ENCODE data around the gene ZCCHC14. TPM values are rescaled to one million over a fixed set of nuclear protein-coding genes. Genes with fewer than 3 reads are reported as not detected.
A peak's percentile ranks its signal among the peaks of the same experiment; 100 is the strongest.

Gene ZCCHC14
- total and polyA plus RNA-seq, 5 experiments from 2014 or later: 0.37 to 33.8 (median 0.85) TPM

GRCh38 chr16:87466975-87467501 lies 25.8 kb downstream of the ZCCHC14 start:
- no peaks in the 10 kb centered on the region for H3K27me3 Mint-ChIP-seq
- no peaks in the 10 kb centered on the region for H3K9me3 Mint-ChIP-seq
- peaks cover 0 to 6% (median 0%) of the 10 kb centered on the region in 3 donors for H3K36me3 Mint-ChIP-seq
- no peak overlapping the region for H3K4me3 Mint-ChIP-seq
- H3K4me1 Mint-ChIP-seq: peaks cover 16 to 58% (median 37%) of the 10 kb centered on the region in 4 donors
- no peak for ATAC-seq
- H3K27ac Mint-ChIP-seq: peak overlapping the region in 2 of 10 donors; percentile 8 to 44
- no peak for DNase-seq
- POLR2A ChIA-PET: no interaction called here

- peak overlapping the region in 2 of 10 donors; percentile 45 to 74 for H3K4me3 Mint-ChIP-seq
- H3K27ac Mint-ChIP-seq: peak overlapping the region in 5 of 10 donors; percentile 27 to 83 (median 43)
- no peaks in the 10 kb centered on the region for H3K27me3 Mint-ChIP-seq
- ATAC-seq (no peak), DNase-seq (no peak)
- peaks cover 0 to 4% (median 0%) of the 10 kb centered on the region in 3 donors for H3K36me3 Mint-ChIP-seq
- H3K9me3 Mint-ChIP-seq: no peaks in the 10 kb centered on the region
- POLR2A ChIA-PET: interaction anchor here (0.6 to 1.1 kb wide), 2 partner anchors 24 to 27 kb away, joined by 3 to 4 read pairs; partner anchors contain the start of gene ZCCHC14
- peaks cover 16 to 56% (median 36%) of the 10 kb centered on the region in 4 donors for H3K4me1 Mint-ChIP-seq
Observed at GRCh38 chr16:87465879-87466278, 26.9 kb downstream of the ZCCHC14 start.

DNA sequence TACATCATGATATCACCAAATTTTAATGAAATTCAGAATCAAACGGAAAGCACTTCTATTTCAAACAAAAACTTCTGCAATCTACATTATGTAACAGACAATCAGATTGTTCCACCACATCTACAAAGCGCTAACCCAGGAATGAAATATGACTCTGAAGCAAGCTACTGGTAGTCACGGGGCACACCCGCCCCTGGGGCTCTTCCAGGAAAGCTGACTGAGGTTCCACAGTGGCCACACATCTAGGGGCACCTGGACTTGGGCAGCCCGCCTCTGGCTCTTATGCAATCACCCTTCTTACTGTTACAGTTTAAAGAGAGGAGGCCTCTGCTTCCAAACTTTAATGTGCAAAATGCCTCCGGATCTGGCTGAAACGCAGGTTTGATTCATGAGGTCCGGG lies 27.5 kb downstream of the ZCCHC14 start:
- peaks cover 16 to 53% (median 35%) of the 10 kb centered on the region in 4 donors for H3K4me1 Mint-ChIP-seq

DNA sequence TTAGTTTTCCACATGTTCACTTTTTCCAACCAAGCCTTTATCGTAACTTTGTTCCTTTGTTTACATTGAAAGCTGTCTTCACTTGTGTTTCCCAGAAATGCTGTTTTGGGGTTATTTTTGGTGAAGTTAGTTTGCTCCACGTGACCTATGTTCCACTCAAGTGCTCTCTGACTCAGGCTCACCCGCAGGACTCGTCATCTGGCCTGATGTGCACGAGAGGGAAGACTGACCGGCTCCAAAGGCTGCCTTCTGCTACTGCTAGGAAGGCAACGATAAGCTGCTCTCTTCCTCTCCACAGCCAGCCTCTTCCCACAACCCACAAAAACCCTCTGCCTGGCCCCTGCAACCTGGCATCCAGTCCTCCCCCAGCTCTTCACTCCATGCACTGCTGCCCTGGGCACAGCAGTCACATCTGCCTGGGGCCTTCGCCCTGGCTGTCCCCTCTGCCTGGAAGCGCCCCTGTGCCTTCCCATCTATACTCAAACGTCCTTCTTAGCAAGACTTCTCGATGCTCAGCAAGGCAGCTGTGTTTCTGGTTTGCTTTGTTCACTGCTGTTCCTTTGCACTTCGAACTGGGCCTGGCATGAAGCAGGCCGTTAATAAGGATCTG lies 28.0 kb downstream of the ZCCHC14 start:
- POLR2A ChIA-PET: interaction anchor here (0.7 to 1.6 kb wide), 4 partner anchors 16 to 81 kb away, joined by 3 to 10 read pairs (median 4); partner anchors contain the start of gene FBXO31
- Mint-ChIP-seq H3K4me3 (peak overlapping the region; percentile 52 to 89 (median 76)), H3K9me3 (no peaks in the 10 kb centered on the region), H3K36me3 (peaks cover 0 to 10% (median 2%) of the 10 kb centered on the region in 3 donors), H3K4me1 (peaks cover 16 to 53% (median 35%) of the 10 kb centered on the region in 4 donors), H3K27ac (peak overlapping the region; percentile 38 to 94 (median 88)), H3K27me3 (no peaks in the 10 kb centered on the region)
- no peak for DNase-seq
- peak; percentile 49 to 63 for ATAC-seq

More for the DNA sequence above, 27.5 kb downstream of the ZCCHC14 start:
- DNase-seq (peak in 1 of 10 donors; percentile 13), ATAC-seq (peak in 1 of 2 donors; percentile 39)
- Mint-ChIP-seq H3K27me3 (no peaks in the 10 kb centered on the region), H3K4me3 (peak overlapping the region in 9 of 10 donors; percentile 72 to 89 (median 77)), H3K9me3 (no peaks in the 10 kb centered on the region), H3K36me3 (peaks cover 0 to 6% (median 0%) of the 10 kb centered on the region in 3 donors), H3K27ac (peak overlapping the region; percentile 38 to 94 (median 88))
- POLR2A ChIA-PET: interaction anchor here (0.9 to 1.1 kb wide), 2 partner anchors 16 to 28 kb away, joined by 3 to 4 read pairs; partner anchors contain the start of gene ZCCHC14

- Mint-ChIP-seq H3K4me3 (peak overlapping the region; percentile 52 to 89 (median 76)), H3K9me3 (no peaks in the 10 kb centered on the region), H3K27me3 (no peaks in the 10 kb centered on the region), H3K4me1 (peaks cover 16 to 50% (median 35%) of the 10 kb centered on the region in 4 donors), H3K36me3 (peaks cover 0 to 17% (median 5%) of the 10 kb centered on the region in 3 donors), H3K27ac (peak overlapping the region; percentile 38 to 94 (median 88))
- DNase-seq (peak in 8 of 10 donors; percentile 9 to 25 (median 19)), ATAC-seq (peak; percentile 76 to 77)
- POLR2A ChIA-PET: interaction anchor here (0.7 to 1.6 kb wide), 3 partner anchors 22 to 80 kb away, joined by 3 to 10 read pairs (median 4); partner anchors contain the start of gene FBXO31
Observed at GRCh38 chr16:87463722-87464690, 28.8 kb downstream of the ZCCHC14 start.

DNA sequence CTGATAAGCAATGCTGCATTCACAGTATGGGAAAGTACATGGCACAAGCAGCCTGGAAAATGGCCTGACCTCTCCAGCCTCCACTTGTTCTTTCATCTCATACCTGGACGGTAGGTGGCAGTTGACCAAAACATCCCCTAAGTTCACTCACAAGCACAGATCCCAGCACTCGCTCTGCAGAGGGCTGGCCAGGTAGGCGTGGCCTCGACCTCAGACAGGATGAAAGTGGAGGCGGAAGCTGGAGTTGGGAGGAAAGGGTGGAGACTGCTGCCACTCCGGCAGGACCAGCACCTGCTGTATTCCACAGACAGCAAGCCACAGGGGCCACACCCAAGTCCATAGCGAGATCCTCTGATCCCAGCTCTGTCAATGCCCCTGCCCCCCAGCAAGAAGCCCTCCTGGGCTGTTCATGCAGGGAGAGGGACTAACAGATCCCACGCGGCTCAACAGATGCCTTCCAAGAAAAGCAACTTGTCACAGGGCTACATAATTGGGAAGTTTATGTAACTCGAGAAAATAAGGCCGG lies 31.3 kb downstream of the ZCCHC14 start:
- Mint-ChIP-seq H3K27me3 (no peaks in the 10 kb centered on the region), H3K36me3 (peaks cover 0 to 41% (median 9%) of the 10 kb centered on the region in 3 donors), H3K4me1 (peaks cover 16 to 49% (median 33%) of the 10 kb centered on the region in 4 donors), H3K4me3 (no peak overlapping the region), H3K27ac (peak overlapping the region in 4 of 10 donors; percentile 22 to 60 (median 44)), H3K9me3 (no peaks in the 10 kb centered on the region)
- POLR2A ChIA-PET: no interaction called here
- DNase-seq (peak in 1 of 10 donors; percentile 13), ATAC-seq (no peak)

GRCh38 chr16:87460936-87461335 lies 31.9 kb downstream of the ZCCHC14 start:
- ATAC-seq (no peak), DNase-seq (no peak)
- Mint-ChIP-seq H3K4me1 (peaks cover 16 to 43% (median 31%) of the 10 kb centered on the region in 4 donors), H3K27ac (peak overlapping the region in 2 of 10 donors; percentile 22 to 25), H3K27me3 (no peaks in the 10 kb centered on the region), H3K9me3 (no peaks in the 10 kb centered on the region), H3K4me3 (no peak overlapping the region), H3K36me3 (peaks cover 0 to 42% (median 9%) of the 10 kb centered on the region in 3 donors)
- POLR2A ChIA-PET: no interaction called here

DNA sequence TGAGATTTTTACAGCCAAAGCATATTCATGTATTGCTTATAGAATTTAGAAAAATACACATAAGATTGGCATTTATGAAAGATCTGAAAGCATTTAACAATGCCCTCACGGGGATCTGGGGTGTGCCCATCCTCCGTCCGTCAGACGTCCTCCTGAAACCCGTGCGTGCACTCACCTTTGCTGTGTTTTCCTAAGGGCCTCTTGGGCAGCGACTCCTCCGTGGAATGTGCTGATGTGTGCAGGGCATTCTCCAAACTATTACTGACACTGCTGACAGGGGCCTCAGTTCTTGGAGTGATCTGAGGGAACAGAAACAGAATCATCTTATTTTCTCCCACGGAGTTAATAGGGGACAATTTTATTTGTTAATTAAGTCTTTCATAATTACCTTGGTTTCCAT lies 33.0 kb downstream of the ZCCHC14 start:
- Mint-ChIP-seq H3K4me3 (no peak overlapping the region), H3K4me1 (peaks cover 11 to 32% (median 22%) of the 10 kb centered on the region in 4 donors), H3K9me3 (no peaks in the 10 kb centered on the region), H3K27me3 (no peaks in the 10 kb centered on the region), H3K27ac (no peak overlapping the region), H3K36me3 (peaks cover 0 to 53% (median 12%) of the 10 kb centered on the region in 3 donors)
- DNase-seq: no peak
- ATAC-seq: no peak
- POLR2A ChIA-PET: no interaction called here

DNA sequence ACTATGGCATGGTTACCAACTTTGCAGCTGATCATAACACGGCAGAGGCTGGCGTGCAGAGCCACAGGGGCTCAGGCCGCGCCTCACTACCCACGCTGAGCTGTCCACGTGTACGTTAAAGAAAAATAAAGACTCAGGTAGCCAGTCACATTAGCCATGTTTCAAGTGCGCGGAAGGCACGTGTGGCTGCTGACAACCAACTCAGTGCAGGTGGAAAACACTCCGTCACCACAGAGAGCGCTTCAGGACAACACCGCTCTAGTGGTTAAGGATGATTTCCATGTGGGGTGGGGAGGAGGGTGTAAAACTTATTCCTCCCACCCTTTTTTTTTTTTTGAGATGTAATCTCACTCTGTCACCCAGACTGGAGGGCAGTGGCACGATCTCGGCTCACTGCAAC lies 33.8 kb downstream of the ZCCHC14 start:
- H3K27ac Mint-ChIP-seq: no peak overlapping the region
- no peak for ATAC-seq
- no peaks in the 10 kb centered on the region for H3K9me3 Mint-ChIP-seq
- H3K27me3 Mint-ChIP-seq: no peaks in the 10 kb centered on the region
- H3K4me1 Mint-ChIP-seq: peaks cover 5 to 24% (median 14%) of the 10 kb centered on the region in 4 donors
- no peak for DNase-seq
- peaks cover 0 to 61% (median 17%) of the 10 kb centered on the region in 3 donors for H3K36me3 Mint-ChIP-seq
- no peak overlapping the region for H3K4me3 Mint-ChIP-seq
- POLR2A ChIA-PET: interaction anchor here (0.7 kb wide), 1 partner anchor 31 kb away, joined by 3 read pairs; no protein-coding TSS in a partner anchor

DNA sequence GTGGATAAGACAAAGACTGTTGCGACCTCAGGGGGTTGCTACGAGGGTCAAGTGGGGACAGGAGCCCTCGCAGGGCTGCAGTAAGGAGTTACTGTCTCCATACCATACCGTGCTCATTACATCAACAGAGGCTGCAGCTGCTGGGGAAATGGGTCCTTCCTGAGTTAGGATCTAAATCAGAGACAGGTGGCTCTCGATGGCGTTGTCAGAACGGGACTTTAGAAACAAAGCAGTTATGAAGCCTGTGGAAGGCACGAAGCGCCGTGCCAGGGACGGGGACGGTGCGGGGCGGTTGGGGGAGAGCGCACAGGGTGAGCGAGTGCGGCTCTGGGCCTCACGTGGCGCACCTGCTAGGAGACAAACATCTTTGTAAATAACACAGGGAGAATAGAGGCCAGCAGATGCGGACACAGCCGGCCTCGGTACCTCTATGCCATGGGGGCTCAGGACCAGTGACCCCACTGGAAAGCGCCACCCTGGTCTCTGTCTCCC lies 34.4 kb downstream of the ZCCHC14 start:
- peak overlapping the region in 1 of 10 donors; percentile 22 for H3K27ac Mint-ChIP-seq

DNA sequence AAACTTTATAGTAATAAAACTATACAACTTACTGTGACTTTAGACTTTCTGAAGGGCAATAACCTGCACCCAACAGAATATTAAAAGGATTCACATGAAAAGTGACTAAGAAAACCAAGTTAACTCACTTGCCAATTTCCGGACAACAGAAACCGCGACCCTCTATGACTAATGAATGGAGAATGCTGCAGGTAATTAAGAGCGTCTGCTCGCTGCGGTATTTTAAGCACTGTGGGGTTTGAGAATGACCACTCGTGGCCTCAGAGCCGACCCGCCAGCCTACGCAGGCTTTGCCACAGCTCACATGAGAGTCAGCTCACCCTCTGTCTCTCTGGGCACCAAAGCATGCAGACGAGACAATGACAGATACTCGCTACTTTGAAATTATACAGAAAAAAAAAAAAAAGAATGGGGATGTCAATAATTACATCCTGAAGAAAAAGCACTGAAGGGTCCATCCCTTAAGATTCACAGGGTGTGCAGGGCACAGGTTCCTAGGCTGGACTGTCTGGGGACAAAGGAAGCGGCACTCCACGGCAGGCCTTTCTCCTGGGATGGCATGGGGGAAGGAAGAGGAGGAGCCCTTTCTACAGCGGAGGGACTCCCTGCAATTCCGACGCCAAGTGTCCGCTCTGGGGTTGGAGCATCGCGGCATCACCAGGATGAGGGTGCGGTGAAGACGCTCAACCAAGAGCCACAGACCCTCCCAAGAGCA lies 35.0 kb downstream of the ZCCHC14 start:
- Mint-ChIP-seq H3K27me3 (no peaks in the 10 kb centered on the region), H3K4me3 (no peak overlapping the region), H3K9me3 (no peaks in the 10 kb centered on the region), H3K4me1 (peaks cover 3 to 18% (median 9%) of the 10 kb centered on the region in 4 donors), H3K27ac (peak overlapping the region in 5 of 10 donors; percentile 36 to 65 (median 45)), H3K36me3 (peaks cover 0 to 72% (median 19%) of the 10 kb centered on the region in 3 donors)
- no peak for ATAC-seq
- POLR2A ChIA-PET: no interaction called here
- no peak for DNase-seq

More for the DNA sequence above, 34.4 kb downstream of the ZCCHC14 start:
- POLR2A ChIA-PET: interaction anchor here (0.7 kb wide), 1 partner anchor 32 kb away, joined by 3 read pairs; no protein-coding TSS in a partner anchor
- H3K27me3 Mint-ChIP-seq: no peaks in the 10 kb centered on the region
- no peak overlapping the region for H3K4me3 Mint-ChIP-seq
- peaks cover 2 to 18% (median 9%) of the 10 kb centered on the region in 4 donors for H3K4me1 Mint-ChIP-seq
- ATAC-seq (no peak), DNase-seq (no peak)
- peaks cover 0 to 67% (median 19%) of the 10 kb centered on the region in 3 donors for H3K36me3 Mint-ChIP-seq
- H3K9me3 Mint-ChIP-seq: no peaks in the 10 kb centered on the region
